NCI-H1417 (cell line): ENCODE data around the gene PEX7.
"Not testable (repeated sequence)": the region's sequence is repeated elsewhere in the genome, so short reads cannot be mapped to it uniquely, and the experiment has no call there.

Experiments used
- DNase-seq, 3 experiments: peaks; one replicate each; lab custom pipeline; 2025; lab: John Stamatoyannopoulos, UW

PEX7 gene

GRCh38 chr6:136790411-136791295, 31.7 kb upstream of the PEX7 start:
- peak in 1 of 3 experiments; percentile 39 for DNase-seq

GRCh38 chr6:136791296-136792094, 30.9 kb upstream of the PEX7 start:
- DNase-seq, result peak; percentile 20 to 93 (median 89)

- no peak for DNase-seq
These were observed 30.3 kb upstream of the PEX7 start for GRCh38 chr6:136792095-136792409.

- DNase-seq, result peak; percentile 77 to 97 (median 97)
These were observed 29.8 kb upstream of the PEX7 start, which contains the start of gene MAP3K5 for GRCh38 chr6:136792410-136793262. Gene MAP3K5, minus strand, starts transcription at chr6:136792477. Its CDS starts 320 bp downstream, at chr6:136792157.

- DNase-seq, result no peak
These were observed 29.0 kb upstream of the PEX7 start for GRCh38 chr6:136793363-136793762.

- no peak for DNase-seq
These were observed 27.0 kb upstream of the PEX7 start for GRCh38 chr6:136795386-136795785.

- DNase-seq, result no peak
These were observed 26.4 kb upstream of the PEX7 start for GRCh38 chr6:136795996-136796395.

GRCh38 chr6:136798044-136798443, 24.3 kb upstream of the PEX7 start:
- DNase-seq, result no peak

GRCh38 chr6:136801581-136801980, 20.8 kb upstream of the PEX7 start:
- no peak for DNase-seq

GRCh38 chr6:136803608-136804007, 18.8 kb upstream of the PEX7 start:
- DNase-seq, result no peak

- no peak for DNase-seq
These were observed 13.1 kb upstream of the PEX7 start for GRCh38 chr6:136809091-136809860.

- no peak for DNase-seq
These were observed 11.1 kb upstream of the PEX7 start for GRCh38 chr6:136811272-136811671.

- no peak for DNase-seq
These were observed 10.2 kb upstream of the PEX7 start for GRCh38 chr6:136812174-136812573.

- not testable (repeated sequence) for DNase-seq
These were observed 6.8 kb upstream of the PEX7 start for GRCh38 chr6:136815608-136816007.

- DNase-seq, result no peak
These were observed 5.7 kb upstream of the PEX7 start for GRCh38 chr6:136816656-136817055.

- no peak for DNase-seq
These were observed 1.8 kb upstream of the PEX7 start for GRCh38 chr6:136820561-136820960.

- peak in 1 of 3 experiments; percentile 79 for DNase-seq
These were observed 381 bp upstream of the PEX7 start for GRCh38 chr6:136822046-136822375.

- DNase-seq, result no peak
These were observed 802 bp downstream of the PEX7 start for GRCh38 chr6:136823128-136823660.

GRCh38 chr6:136826216-136826615, 3.8 kb downstream of the PEX7 start:
- no peak for DNase-seq

GRCh38 chr6:136831873-136832562, 9.6 kb downstream of the PEX7 start:
- no peak for DNase-seq
